GM23248 (cell line): ENCODE measurements around the gene PMAIP1. TPM values are rescaled to one million over a fixed set of nuclear protein-coding genes. Genes with fewer than 3 reads are reported as not detected.

Source experiments
- DNase-seq: peaks from one replicate; pipeline ENCODE4 v3.0.0-alpha.2; 2015
- H2AFZ ChIP-seq: fragments of 200-600 bp; sonication (generic); 2 replicates; pipeline ENCODE4 v1.6.1; 2016; ENCODE audit warnings: antibody characterized with exemption
- H3F3A ChIP-seq: fragments of 200-600 bp; sonication (generic); 2 replicates; pipeline ENCODE4 v1.6.1; 2016; ENCODE audit warnings: mild to moderate bottlenecking, antibody characterized with exemption, mixed run types; ENCODE audit not compliant: insufficient read depth
- H3K27ac ChIP-seq: fragments of 200-600 bp; sonication (generic); 2 replicates; pipeline ENCODE4 v1.5.1; 2016; ENCODE audit warnings: mild to moderate bottlenecking
- H3K27me3 ChIP-seq: fragments of 200-600 bp; sonication (generic); replicated peaks from 2 replicates; pipeline ENCODE4 v1.6.1; 2016; ENCODE audit warnings: mild to moderate bottlenecking; ENCODE audit not compliant: insufficient read depth
- H3K36me3 ChIP-seq: fragments of 200-600 bp; sonication (generic); 2 replicates; pipeline ENCODE4 v1.6.1; 2016; ENCODE audit warnings: low read depth, mild to moderate bottlenecking
- H3K4me1 ChIP-seq: fragments of 200-600 bp; sonication (generic); 2 replicates; pipeline ENCODE4 v1.6.1; 2016; ENCODE audit warnings: mild to moderate bottlenecking; ENCODE audit not compliant: insufficient read depth
- H3K4me2 ChIP-seq: fragments of 200-600 bp; sonication (generic); one replicate; pipeline ENCODE4 v1.6.1; 2016; ENCODE audit warnings: mild to moderate bottlenecking; ENCODE audit not compliant: unreplicated experiment
- H3K4me3 ChIP-seq: fragments of 200-600 bp; sonication (generic); 2 replicates; pipeline ENCODE4 v1.5.1; 2016; ENCODE audit warnings: mild to moderate bottlenecking
- H3K79me2 ChIP-seq: fragments of 200-600 bp; sonication (generic); 2 replicates; pipeline ENCODE4 v1.6.1; 2016; ENCODE audit warnings: mild to moderate bottlenecking; ENCODE audit not compliant: insufficient read depth
- H3K9ac ChIP-seq: fragments of 200-600 bp; sonication (generic); 2 replicates; pipeline ENCODE4 v1.6.1; 2016; ENCODE audit warnings: mild to moderate bottlenecking
- H3K9me2 ChIP-seq: fragments of 200-600 bp; sonication (generic); 2 replicates; pipeline ENCODE4 v1.6.1; 2016; ENCODE audit warnings: mixed run types, mild to moderate bottlenecking, moderate library complexity; ENCODE audit not compliant: insufficient read depth
- H3K9me3 ChIP-seq: fragments of 200-600 bp; sonication (generic); one replicate; pipeline ENCODE4 v1.6.1; 2017; ENCODE audit warnings: low read depth
- H4K20me1 ChIP-seq: fragments of 200-600 bp; sonication (generic); 2 replicates; pipeline ENCODE4 v1.6.0; 2016; ENCODE audit not compliant: insufficient read depth
- EZH2 ChIP-seq: fragments of 200-600 bp; sonication (generic); IDR thresholded peaks from 2 replicates; pipeline ENCODE4 v1.6.1; 2018; ENCODE audit warnings: antibody characterized with exemption, mild to moderate bottlenecking; ENCODE audit not compliant: insufficient read depth, poor library complexity, severe bottlenecking
- EZH2phosphoT487 ChIP-seq: fragments of 200-600 bp; sonication (generic); IDR thresholded peaks from 2 replicates; pipeline ENCODE4 v1.6.1; 2018; ENCODE audit warnings: antibody characterized with exemption, moderate library complexity, mild to moderate bottlenecking, low read depth; ENCODE audit not compliant: insufficient read depth
- WGBS, 2 experiments: methylation state at CpG; one replicate each; pipeline ENCODE4 v1.1.6; 2015 to 2017; ENCODE audit warnings: low lambda C conversion rate in 2 of 2, low coverage in 1 of 2; ENCODE audit errors: missing lambda C conversion rate in 2 of 2; 5-methylcytosine and 5-hydroxymethylcytosine counted together
- in situ Hi-C: fragments of 300-500 bp; cut with MboI; formaldehyde crosslinking; loops from 2 replicates; pipeline ENCODE4 v1.15.0; 2020
- polyA plus RNA-seq: library from polyadenylated mRNA; unstranded; fragments of >200 nt; fragmentation: Nextera tagmentation; extraction: Ambion mirVana; gene quantifications from 2 replicates; pipeline ENCODE4 v1.2.1, GENCODE V29; 2016
- total RNA-seq: library from RNA; depleted of rRNA; stranded (reverse); fragments of >200 nt; shearing (Covaris generic); gene quantifications from 2 replicates; pipeline ENCODE4 v1.2.3, GENCODE V29; 2014

The PMAIP1 gene
- total and polyA plus RNA-seq, 2 experiments from 2014 or later: 5.3 to 7.5 TPM

DNA sequence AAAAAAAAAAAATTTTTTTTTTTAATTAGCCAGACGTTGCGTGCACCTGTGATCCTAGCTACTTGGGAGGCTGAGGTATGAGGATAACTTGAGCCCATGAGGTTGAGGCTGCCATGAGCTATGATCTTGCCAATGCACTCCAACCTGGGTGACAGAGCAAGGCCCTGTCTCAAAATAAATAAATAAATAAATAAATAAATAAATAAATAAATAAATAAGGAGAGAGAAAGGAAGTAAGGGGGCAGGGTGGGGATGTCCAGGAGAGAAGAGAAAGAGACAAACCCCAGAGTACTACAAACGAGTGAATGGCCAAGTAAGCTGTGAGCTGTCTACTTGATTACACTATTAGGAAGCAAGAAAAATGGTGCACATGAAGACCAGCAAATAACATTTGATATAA lies 7.7 kb upstream of the PMAIP1 start:
- WGBS, 2 experiments: 85 to 93% methylated on average over 3 of the region's 3 CpGs
- Histone ChIP-seq H3K36me3 (no peaks in the 10 kb centered on the region), H3K79me2 (0 out of 2 replicates have a peak, but pooled peaks cover 2% of the 10 kb centered on the region), H3K9me3 (no peaks in the 10 kb centered on the region), H3K4me2 (no peak overlapping the region), H3F3A (no peaks in the 10 kb centered on the region), H3K27me3 (no peaks in the 10 kb centered on the region), H4K20me1 (no peaks in the 10 kb centered on the region), H3K4me1 (no peaks in the 10 kb centered on the region), H2AFZ (no peak overlapping the region), H3K27ac (no peak overlapping the region), H3K9ac (no peak overlapping the region), H3K9me2 (no peaks in the 10 kb centered on the region), H3K4me3 (no peak overlapping the region)
- in situ Hi-C loops: no loop called here
- DNase-seq: no peak
- TF ChIP-seq EZH2phosphoT487 (no peak), EZH2 (no peak)

DNA sequence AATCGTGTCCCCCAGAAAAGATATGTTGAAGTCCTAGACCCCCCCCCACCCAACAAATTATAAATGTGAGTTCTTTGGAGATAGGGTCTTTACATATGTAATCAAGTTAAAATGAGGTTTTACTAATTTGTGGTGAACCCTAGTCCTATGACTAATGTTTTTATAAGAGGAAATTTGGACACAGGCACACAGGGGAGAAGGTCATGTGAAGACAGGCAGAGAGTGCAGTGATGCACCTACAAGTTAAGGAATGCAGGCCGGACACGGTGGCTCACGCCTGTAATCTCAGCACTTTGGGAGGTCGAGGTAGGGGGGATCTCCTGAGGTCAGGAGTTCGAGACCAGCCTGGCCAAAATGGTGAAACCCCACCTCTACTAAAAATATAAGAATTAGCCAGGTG lies 5.8 kb upstream of the PMAIP1 start:
- no peak overlapping the region for H3K4me2 ChIP-seq
- no peak for DNase-seq
- no peaks in the 10 kb centered on the region for H3K9me2 ChIP-seq
- in situ Hi-C loops: no loop called here
- no peaks in the 10 kb centered on the region for H3K36me3 ChIP-seq
- H3K27ac ChIP-seq: no peak overlapping the region
- H3F3A ChIP-seq: no peaks in the 10 kb centered on the region; the same call in 1 of the 2 replicates
- 0 out of 2 replicates have a peak, but pooled peaks cover 4% of the 10 kb centered on the region for H3K4me1 ChIP-seq
- TF ChIP-seq EZH2: no peak
- TF ChIP-seq EZH2phosphoT487: no peak
- H3K9ac ChIP-seq: no peak overlapping the region
- H3K27me3 ChIP-seq: no peaks in the 10 kb centered on the region
- no peak overlapping the region for H3K4me3 ChIP-seq
- no peaks in the 10 kb centered on the region for H3K9me3 ChIP-seq
- WGBS, 2 experiments: 82 to 88% methylated on average over 6 of the region's 6 CpGs
- no peaks in the 10 kb centered on the region for H4K20me1 ChIP-seq
- no peak overlapping the region for H2AFZ ChIP-seq
- H3K79me2 ChIP-seq: peaks cover 15% of the 10 kb centered on the region; the same call in 1 of the 2 replicates

DNA sequence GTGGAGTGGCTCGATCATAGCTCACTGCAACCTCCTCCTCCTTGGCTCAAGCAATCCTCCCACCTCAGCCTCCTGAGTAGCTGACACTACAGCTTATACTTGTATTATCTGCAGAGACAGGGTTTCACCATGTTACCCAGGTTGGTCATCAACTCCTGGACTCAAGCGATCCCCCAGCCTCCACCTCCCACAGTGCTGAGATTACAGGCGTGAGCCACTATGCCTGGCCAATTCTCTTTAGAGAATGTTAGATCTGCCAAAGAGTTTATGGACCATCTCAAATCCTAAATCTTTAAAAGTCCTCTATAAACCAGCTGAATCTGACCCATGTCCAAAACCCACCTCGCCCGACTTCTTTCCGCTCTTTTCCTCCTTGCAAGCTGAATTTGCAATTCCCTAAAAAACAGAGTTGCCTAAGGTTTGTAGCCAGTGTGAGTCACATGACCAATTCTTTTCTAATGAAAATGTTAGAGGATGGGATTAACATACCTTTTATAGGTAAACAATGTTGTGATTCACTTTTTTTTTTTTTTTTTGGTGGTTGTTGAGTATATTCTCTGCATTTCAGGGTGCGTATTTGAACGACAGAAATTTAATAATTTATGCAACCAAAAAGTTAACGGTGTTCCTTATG lies 2.4 kb upstream of the PMAIP1 start:
- 75 to 80% methylated on average over 9 of the region's 9 CpGs for WGBS, 2 experiments
- Histone ChIP-seq H3K4me2 (no peak overlapping the region), H3K36me3 (no peaks in the 10 kb centered on the region), H2AFZ (no peak overlapping the region), H3F3A (peaks cover 15% of the 10 kb centered on the region), H3K4me1 (peaks cover 18% of the 10 kb centered on the region), H4K20me1 (no peaks in the 10 kb centered on the region), H3K4me3 (no peak overlapping the region), H3K27me3 (no peaks in the 10 kb centered on the region), H3K79me2 (peaks cover 33% of the 10 kb centered on the region), H3K9me2 (no peaks in the 10 kb centered on the region), H3K9me3 (no peaks in the 10 kb centered on the region), H3K27ac (no peak overlapping the region), H3K9ac (no peak overlapping the region)
- no peak for TF ChIP-seq EZH2
- TF ChIP-seq EZH2phosphoT487: no peak
- in situ Hi-C loops: no loop called here
- no peak for DNase-seq

DNA sequence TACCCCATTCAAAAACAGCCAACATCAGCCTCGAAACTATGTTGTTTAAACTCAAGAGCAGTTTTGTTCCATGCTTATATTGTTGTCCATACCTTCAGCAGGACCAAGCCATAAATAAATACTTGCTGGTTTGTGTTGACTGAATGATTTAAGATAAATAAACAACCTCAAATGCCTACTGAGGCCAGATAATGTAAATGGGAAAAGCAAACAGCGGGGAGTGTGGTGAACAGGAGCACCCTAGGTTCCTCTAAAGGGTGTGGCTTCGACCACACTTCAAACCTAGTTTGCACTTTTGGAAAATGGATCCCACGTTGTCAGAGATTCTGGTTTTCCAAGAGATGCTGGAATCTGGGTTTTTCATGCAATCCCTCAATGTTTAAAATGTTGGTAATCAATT lies 1.7 kb upstream of the PMAIP1 start:
- Histone ChIP-seq H3K9ac (no peak overlapping the region), H3K9me2 (no peaks in the 10 kb centered on the region), H3K27ac (no peak overlapping the region), H3K79me2 (peaks cover 36% of the 10 kb centered on the region), H3K4me3 (no peak overlapping the region), H3K27me3 (no peaks in the 10 kb centered on the region), H4K20me1 (no peaks in the 10 kb centered on the region), H3K36me3 (peaks cover 3% of the 10 kb centered on the region), H3K4me2 (no peak overlapping the region), H3K4me1 (peaks cover 23% of the 10 kb centered on the region), H3K9me3 (no peaks in the 10 kb centered on the region), H2AFZ (no peak overlapping the region), H3F3A (peaks cover 22% of the 10 kb centered on the region)
- 91 to 95% methylated on average over 4 of the region's 4 CpGs for whole genome bisulfite sequencing, 2 experiments
- in situ Hi-C loops: no loop called here
- no peak for DNase-seq
- no peak for TF ChIP-seq EZH2phosphoT487
- TF ChIP-seq EZH2: no peak
